ENCODE results near the gene LILRA1.
"Not testable (repeated sequence)": the region's sequence is repeated elsewhere in the genome, so short reads cannot be mapped to it uniquely, and the experiment has no call there.

The LILRA1 gene

DNA sequence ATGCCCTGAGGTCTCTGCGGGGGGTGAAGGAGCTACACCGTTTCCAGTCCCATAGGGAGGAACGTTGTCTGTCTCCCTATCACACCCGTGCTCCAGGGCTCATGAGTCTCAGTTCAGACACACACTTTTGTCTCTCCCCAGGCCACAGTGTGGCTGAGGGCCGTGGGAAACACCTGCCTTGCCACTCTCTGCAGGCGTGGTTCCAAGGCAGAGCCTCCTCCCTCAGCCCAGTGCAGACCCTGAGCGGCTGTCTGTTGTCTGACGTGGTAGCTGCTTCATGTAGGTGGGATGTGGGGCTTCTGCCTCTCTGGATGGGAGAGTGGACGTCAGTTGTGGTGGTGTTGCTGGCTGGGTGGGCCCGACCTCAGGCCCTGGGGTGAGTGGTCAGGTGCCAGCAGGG is 30.8 kb downstream of the LILRA1 start:
- not testable (repeated sequence) for FAIRE-seq; DNase-seq (ENCODE audit: low spot score)

DNA sequence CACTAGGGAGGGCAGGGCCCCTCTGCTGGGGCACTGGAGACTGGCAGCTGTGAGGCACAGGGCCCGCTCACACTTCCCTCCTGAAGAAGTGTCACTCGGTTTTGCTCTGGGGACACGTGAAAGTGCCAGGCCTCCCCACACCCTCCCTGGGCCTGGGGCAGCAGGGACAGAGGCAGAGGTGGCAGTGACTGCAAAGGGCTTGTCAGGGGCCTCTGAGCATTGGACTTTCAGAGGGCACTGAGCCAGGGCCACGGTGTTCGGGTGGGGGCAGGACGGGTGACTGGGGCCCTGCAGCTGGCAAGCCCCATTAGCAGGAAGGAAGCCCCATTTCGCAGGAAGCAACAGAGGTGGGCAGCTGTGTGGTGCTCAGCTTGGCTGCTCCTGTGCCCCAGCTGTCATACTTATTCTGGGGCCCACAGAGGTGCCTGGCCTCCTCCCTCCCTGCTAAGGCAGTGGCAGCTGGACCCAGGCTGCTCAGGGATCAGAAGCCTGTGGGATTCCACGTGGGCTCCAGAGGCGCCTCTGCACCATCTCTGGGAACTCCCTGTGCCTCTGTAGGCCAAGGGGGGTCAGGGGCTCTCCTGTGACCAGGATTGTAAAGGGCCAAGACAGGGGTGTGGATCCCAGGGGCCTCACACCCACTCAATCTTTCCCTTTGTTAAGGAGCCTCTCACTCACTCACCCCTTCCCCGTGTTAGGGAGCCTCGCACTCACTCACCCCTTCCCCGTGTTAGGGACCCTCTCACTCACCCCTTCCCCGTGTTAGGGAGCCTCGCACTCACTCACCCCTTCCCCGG is 31.7 kb downstream of the LILRA1 start:
- not testable (repeated sequence) for FAIRE-seq

DNA sequence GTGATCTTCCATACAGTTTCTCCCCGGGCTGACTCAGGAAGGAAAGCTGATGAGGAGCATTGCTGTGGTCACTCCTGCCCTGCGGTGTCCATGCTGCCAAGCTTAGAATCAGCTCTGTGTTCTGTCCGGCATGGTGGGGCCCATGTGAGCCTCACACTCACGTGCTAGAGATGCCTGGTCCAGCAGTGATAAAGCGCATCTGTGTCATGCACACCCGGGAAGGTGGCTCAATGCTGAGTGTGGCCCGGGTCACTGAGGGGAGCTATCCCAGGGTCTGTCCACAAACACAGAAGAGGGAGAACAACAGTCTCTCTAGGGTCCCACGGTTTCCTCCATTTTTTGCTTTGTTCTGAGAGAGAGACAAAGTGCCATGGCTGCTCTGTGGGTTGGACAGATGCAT is 33.3 kb downstream of the LILRA1 start:
- FAIRE-seq: no peak

More for the DNA sequence above, 31.7 kb downstream of the LILRA1 start:
- DNase-seq (ENCODE audit: low spot score): not testable (repeated sequence)

DNA sequence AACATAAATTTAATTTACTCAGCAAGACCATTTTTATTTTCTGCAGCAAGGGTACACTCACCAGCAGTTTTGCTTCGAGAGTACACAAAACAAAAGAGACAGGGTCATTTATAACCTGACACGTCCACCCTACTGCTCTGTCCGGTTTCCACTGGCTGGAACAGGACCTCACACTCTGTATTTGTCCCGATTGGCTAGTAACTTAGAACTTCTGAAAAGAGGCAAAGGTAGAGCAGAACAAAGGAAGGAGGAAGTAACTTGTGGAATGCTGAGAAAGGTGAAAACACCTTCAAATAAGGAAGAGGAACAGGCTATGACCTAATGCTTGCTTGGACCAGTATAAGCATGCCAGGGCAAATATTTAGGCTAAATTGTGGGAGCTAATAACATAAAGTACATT is 34.5 kb downstream of the LILRA1 start:
- FAIRE-seq; DNase-seq (ENCODE audit: low spot score): not testable (repeated sequence)

More for the DNA sequence above, 33.3 kb downstream of the LILRA1 start:
- DNase-seq (ENCODE audit: low spot score): no peak

GRCh38 chr19:54630262-54630661 is 36.8 kb downstream of the LILRA1 start, which contains the start of gene LILRB1:
Gene LILRB1 (plus strand): TSS chr19:54630484. CDS start chr19:54631074, 590 bp downstream.
- DNase-seq (ENCODE audit: low spot score); FAIRE-seq: not testable (repeated sequence)

DNA sequence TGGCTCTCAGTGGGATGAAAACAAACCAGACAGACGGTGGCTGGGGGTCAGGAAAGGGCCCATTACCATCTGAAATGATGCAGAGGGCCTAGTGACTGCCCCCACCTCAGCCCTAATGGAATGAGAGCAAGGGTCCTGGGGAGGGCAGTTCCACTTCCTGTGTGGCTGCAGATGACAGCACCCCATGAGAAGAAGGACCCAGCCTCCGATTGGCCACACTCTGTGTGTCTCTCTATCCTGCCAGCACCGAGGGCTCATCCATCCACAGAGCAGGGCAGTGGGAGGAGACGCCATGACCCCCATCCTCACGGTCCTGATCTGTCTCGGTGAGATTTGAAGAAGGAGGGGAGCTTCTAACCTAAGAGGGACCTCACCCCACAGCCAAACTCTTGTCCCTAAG is 37.4 kb downstream of the LILRA1 start:
- FAIRE-seq (no peak), DNase-seq (ENCODE audit: low spot score) (no peak)

DNA sequence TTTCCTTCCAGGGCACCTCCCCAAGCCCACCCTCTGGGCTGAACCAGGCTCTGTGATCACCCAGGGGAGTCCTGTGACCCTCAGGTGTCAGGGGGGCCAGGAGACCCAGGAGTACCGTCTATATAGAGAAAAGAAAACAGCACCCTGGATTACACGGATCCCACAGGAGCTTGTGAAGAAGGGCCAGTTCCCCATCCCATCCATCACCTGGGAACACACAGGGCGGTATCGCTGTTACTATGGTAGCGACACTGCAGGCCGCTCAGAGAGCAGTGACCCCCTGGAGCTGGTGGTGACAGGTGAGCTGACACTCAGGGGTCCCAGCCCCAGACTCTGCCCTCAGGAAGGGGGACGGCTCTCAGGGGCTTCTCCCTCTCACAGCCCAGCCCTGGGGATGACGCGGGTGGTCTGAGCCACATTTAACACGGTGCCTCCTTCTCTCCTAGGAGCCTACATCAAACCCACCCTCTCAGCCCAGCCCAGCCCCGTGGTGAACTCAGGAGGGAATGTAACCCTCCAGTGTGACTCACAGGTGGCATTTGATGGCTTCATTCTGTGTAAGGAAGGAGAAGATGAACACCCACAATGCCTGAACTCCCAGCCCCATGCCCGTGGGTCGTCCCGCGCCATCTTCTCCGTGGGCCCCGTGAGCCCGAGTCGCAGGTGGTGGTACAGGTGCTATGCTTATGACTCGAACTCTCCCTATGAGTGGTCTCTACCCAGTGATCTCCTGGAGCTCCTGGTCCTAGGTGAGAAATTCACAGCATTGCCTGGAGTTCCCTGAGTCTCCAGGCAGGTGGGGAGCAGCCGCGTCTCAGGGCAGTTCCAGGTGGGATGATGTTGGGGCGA is 38.3 kb downstream of the LILRA1 start:
- not testable (repeated sequence) for DNase-seq (ENCODE audit: low spot score); FAIRE-seq

DNA sequence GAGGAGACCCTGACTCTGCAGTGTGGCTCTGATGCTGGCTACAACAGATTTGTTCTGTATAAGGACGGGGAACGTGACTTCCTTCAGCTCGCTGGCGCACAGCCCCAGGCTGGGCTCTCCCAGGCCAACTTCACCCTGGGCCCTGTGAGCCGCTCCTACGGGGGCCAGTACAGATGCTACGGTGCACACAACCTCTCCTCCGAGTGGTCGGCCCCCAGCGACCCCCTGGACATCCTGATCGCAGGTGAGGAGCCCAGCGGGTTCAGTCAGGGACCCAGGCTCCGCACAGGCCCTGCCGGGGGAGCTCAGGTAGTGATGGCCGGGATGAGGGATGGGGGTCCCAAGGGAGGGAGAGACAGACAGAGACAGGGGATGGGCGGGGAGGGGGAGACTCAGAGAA is 39.1 kb downstream of the LILRA1 start:
- not testable (repeated sequence) for FAIRE-seq; DNase-seq (ENCODE audit: low spot score)

GRCh38 chr19:54633401-54633800 is 40.0 kb downstream of the LILRA1 start:
- FAIRE-seq: no peak
- no peak for DNase-seq (ENCODE audit: low spot score)

DNA sequence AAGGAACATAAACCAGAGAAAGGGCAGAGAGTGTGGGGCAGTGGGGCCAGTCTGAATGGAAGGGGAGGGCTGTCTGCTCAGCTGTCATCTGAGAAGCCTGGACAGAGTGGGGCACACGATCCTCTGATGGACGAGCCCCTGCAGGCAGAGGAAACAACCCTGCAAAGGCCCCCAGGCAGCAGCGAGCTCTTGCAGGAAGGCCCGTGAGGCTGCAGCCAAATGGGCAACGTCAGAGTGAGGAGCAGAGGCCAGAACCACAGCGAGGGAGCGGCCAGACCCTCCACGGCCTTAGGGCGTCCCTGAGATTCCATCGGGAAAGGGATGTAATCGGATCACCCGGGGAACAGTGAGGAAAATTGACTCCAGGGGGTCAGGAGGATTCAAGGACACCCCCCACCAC is 42.6 kb downstream of the LILRA1 start:
- FAIRE-seq; DNase-seq (ENCODE audit: low spot score): not testable (repeated sequence)

DNA sequence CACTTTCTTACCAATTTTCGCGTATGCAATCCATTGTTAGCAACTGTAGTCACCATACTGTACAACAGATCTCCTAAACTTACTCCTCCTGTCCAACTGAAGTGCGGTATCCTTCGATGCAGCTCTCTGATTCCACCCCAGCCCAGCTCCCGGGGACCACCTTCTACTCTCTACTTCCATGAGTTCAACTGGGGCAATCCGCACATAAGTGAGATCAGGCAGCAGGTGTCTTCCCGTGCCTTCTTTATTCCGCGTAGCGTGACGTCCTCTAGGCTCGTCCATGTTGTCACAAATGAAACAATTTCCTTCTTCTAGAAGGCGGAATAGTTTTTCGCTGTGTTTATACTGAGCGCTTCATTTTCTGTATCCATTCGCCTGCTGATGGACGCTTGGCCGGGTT is 45.3 kb downstream of the LILRA1 start:
- DNase-seq (ENCODE audit: low spot score) (no peak), FAIRE-seq (no peak)

GRCh38 chr19:54642953-54643352 is 49.5 kb downstream of the LILRA1 start:
- not testable (repeated sequence) for FAIRE-seq; DNase-seq (ENCODE audit: low spot score)

DNA sequence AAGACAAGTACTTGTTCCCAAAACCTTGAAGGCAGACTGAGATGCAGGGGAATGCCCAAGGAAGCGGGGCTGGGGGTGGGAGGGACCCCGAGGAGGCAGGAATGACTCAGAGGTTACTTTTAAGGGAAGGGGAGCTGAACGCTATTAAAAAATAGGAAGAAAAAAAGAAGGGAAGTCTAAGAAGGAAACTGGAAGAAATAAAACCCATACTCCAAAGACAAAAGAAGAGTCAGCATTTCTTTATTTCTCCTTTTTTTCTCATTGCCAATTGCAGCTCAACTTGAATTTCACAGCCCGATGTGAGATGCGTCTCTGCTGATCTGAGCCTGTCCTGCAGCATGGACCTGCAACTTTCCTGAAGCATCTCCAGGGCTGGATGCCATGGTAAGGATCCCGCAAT is 50.2 kb downstream of the LILRA1 start:
- not testable (repeated sequence) for FAIRE-seq; DNase-seq (ENCODE audit: low spot score)

DNA sequence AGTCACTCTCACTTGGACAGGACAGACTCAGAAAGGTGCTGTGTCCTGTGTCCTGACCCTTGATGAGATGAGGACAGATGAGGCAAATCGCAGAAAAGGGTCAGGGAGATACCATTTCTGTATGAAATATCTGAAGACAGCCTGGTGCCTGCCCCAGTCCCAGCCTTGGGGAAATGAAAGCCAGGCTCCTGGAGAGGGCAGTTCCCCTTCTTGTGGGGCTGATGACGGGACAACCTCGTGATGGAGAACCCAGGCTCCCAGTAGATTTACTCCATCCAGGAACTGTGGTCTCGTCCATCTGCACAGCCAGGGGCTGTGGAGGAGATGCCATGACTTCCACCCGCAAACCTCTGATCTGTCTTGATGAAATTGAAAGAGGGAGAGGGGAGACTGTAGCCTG is 50.6 kb downstream of the LILRA1 start:
- DNase-seq (ENCODE audit: low spot score) (no peak), FAIRE-seq (no peak)

DNA sequence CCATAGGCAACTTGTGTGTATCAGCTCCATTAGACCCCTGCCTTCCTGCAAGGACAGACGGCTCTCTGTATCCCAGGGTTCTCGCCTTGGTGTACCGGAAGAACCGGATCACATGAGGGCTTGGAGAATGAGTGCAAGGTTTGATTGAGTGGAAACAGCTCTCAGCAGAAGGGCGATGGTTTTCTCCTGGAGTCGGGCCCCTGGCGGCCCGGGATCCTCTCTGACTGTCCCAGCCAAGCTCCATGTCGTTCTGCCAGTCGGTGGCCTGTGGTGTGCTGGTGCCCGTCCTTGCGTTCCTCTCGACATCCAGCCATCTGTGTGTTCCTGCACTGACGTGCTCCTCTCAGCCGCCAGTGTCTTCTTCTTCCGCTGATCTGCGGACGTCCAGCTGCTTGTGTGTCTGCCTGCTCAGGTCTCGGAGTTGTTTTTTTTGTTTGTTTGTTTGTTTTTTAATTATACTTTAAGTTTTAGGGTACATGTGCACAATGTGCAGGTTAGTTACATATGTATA is 53.0 kb downstream of the LILRA1 start:
- FAIRE-seq: no peak

GRCh38 chr19:54648129-54648528 is 54.7 kb downstream of the LILRA1 start:
- DNase-seq (ENCODE audit: low spot score) (no peak), FAIRE-seq (no peak)

More for the DNA sequence above, 53.0 kb downstream of the LILRA1 start:
- no peak for DNase-seq (ENCODE audit: low spot score)

DNA sequence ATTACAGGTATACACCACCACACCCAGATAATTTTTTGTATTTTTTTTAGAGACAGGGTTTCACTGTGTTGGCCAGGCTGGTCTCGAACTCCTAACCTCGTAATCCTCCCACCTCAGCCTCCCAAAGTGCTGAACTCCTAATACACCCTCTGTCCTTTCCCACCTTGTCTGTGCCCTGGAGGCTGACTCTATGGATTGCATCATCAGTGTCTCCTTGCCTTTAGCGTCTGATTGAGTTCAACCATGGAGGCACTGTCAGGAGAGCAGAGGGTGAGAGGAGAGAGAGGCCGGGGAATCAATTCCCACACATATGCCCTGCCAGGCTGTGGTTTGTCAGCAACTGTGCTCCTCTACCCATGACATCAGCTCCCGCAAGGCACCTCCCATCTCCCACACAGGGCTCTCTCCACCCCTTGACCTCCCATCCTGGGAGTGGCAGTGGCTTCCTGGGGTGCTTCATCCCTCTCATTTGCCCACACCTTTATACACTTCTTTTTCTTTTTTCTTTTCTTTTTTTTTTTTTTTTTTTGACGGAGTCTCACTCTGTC is 56.8 kb downstream of the LILRA1 start:
- FAIRE-seq: no peak
- no peak for DNase-seq (ENCODE audit: low spot score)
